Measurements from ENCODE around the gene SLC6A18.

Gene SLC6A18

GRCh38 chr5:1225081-1225480, at the start of gene SLC6A18:
SLC6A18 (plus strand) TSS chr5:1225381; CDS start chr5:1225478, 97 bp downstream.
- no peak for DNase-seq

DNA sequence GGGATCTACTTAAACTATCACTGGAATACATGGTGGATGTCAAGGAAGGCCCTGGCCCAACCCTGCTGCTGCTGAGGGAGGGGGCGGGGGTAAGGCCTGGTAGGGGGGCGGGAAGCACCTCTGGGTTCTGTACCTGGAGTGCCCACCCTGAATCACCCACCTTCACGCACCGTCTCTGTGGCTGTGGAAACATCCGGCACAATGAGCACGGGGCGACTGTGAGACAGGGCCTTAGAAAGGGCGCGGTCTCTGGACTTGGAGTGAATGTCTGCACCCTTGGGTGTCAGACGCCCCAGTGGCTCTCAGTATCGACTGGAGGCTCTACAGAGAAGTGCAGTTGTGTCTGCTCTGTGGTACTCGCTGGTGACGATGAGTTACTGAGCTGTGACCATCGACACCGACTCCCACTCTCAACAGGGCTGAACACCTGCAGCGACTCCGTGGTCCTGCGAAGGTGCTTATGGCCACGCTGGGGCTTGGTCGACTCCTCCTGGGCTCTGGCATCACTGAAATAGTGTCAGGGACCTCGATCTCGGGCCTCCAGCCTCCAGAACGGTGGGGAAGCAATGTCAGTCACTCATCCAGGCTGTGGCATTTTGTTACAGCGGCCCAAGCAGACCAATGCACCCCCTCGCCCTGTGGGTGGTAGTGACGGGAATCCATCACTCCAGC, 49.2 kb upstream of the SLC6A18 start:
- no peak for DNase-seq

DNA sequence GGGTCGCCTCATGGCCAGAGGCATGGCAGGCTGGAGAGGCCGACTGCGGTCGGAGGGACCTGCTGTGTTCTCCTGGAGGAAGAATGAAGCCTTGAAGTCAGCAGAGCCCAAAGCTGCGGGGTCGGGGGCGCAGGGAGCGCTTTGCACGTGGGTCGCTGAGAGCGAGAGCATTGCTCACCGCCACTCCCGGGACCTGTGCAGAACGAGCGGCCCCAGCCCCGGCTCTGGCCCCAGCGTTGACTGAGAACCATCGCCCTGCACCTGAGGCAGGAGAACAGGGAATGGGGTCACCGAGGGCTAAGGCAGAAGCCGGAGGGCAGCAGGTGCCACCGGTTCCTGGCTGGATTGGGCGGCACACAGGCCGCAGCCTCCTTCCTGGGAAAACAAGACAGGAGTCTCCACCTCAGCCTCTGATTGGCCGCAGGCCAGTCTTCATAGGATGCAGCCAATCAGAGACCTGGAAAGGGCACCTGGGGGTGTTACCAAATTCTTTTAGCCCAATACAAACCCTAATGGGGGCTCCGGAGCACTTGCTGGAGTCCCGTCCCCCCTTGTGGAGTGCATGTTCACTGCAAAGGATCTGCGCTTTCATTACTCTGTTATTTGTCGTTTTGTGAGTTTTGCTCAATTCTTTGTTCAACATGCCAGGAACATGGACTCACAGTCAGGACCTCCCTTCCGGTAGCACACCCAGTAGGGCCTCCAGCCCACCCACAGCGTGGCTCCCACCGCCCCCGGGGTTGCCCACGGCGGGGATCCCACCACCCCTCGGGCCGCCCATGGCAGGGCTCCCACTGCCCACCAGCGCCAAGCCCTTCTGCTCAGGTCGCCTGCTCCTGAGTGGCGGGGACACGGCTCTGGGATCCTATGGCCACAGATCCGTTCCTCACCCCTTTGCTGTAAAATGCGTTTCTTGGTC, 48.4 kb upstream of the SLC6A18 start:
- DNase-seq = no peak

DNA sequence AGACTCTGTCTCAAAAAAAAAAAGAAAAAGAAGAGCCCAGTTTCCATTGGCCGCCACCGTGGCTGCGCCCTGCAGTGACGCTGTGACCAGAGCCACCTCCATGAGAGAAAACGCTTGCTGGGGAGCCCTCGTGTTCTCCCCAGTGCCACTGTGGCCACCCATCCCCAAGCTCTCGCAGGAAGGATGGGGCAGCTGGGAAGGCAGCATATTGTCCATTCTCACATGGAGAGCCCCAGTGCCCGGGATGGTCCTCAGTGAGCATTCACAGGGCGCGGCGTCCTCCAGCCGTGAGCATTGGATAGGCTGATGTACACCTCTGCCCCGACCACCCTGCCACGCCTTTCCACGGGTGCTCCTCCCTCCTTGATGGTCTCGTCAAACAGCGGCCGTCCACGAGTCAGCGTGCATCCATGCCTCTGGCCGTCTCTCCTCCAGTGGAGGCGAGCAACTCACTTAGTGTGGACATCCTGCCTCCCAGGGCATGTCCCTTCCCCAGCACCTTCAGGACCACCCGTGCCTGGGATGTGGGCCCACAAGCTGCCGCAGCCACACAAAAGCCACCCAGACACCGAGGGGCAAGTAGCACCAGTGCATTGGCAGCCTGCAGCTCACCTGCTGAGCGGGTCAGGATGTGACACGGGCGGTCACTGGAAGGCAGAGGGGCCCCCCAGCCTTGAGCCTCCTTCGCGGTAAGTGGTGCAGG, 47.2 kb upstream of the SLC6A18 start:
- no peak for DNase-seq

GRCh38 chr5:1178529-1179382, 46.4 kb upstream of the SLC6A18 start:
- no peak for DNase-seq

- DNase-seq = no peak
Observed at GRCh38 chr5:1179383-1179715, 45.8 kb upstream of the SLC6A18 start.

- DNase-seq = no peak
Observed at GRCh38 chr5:1180096-1180495, 45.1 kb upstream of the SLC6A18 start.

DNA sequence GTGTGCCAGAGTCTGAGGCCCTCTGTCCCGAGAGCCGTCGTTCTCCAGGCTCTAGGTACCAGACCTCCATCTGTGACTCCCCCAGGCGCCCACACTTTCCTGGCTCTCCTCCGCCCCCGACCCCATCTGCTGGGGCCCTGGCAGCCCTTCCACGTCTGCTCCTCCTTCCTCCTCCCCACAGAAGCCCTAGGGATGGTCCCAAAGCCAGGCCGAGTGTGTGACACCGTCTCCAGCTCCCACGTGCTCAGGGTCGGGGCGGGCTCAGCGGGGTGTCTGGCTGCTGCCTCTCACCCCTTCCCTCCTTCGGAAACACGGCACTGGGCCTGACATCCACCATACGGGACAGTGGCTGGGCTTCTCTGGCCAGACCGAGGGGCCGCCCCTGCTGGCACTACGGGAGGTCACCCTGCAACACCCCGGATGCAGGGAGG, 44.3 kb upstream of the SLC6A18 start:
- DNase-seq = no peak

GRCh38 chr5:1181451-1182359, 43.5 kb upstream of the SLC6A18 start:
- no peak for DNase-seq

- DNase-seq = no peak
Observed at GRCh38 chr5:1182360-1182632, 42.9 kb upstream of the SLC6A18 start.

DNA sequence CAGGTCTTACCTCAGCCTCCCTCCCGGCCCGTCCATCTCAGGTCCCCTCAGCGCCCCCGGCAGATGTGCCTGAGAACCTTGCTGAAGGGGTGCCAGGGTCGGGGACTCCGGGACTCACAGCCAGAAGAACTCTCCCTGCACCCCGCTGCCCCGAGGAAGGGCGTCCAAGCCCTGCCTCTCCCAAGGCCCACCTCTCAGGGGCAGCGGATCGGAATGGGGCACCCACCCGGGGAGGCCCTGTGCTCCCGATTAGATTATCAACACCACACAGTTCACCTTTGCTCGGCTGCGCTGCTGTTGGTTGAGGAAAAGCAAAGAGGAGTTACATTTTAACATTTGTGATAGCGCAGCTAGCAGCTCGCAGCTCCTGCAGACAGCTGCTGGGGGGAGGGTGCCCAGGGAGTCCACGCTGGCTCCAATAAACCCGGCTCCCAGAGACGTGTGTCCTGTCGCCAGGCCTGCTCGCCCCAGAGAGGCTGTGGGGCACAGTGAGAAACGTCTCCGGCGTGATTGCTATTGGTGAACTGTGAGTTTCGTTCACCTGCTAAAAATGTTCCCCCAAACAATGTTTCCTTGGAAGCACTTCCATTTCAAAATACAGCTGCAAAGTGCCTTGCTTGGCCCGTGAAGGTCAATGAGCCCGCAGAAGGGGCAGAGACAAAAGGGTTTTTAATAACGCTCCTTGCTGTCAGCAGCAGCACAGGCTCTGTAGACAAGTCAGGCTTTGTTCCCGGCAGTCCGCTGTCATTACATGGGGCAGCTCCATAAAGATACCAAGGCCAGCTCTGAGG, 42.4 kb upstream of the SLC6A18 start:
- DNase-seq = no peak

GRCh38 chr5:1183424-1184162, 41.6 kb upstream of the SLC6A18 start:
- no peak for DNase-seq

- no peak for DNase-seq
Observed at GRCh38 chr5:1184163-1184470, 41.1 kb upstream of the SLC6A18 start.

- DNase-seq = no peak
Observed at GRCh38 chr5:1184481-1184880, 40.7 kb upstream of the SLC6A18 start.

DNA sequence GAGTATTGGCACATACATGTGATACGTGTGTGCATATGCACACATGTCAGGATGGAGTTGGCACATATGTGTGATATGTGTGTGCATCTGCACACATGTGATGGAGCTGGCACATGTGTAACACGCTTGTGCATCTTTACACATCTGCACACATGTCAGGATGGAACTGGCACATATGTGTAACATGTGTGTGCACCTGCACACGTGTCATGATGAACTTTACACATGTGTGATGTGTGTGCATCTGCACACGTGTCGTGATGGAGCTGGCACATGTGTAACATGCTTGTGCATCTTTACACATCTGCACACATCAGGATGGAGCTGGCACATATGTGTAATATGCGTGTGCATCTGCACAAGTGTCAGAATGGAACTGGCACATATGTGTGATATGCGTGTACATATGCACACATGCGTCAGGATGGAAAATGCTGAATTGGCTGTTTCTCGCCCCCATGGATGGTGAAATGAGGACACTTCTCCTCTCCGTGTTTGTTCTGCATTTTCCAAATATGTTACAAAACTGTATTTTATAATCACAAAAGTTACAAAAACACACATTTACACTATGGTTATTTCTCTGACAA, 40.0 kb upstream of the SLC6A18 start:
- no peak for DNase-seq

- DNase-seq = no peak
Observed at GRCh38 chr5:1185629-1186350, 39.4 kb upstream of the SLC6A18 start.

GRCh38 chr5:1186351-1187233, 38.6 kb upstream of the SLC6A18 start:
- no peak for DNase-seq

DNA sequence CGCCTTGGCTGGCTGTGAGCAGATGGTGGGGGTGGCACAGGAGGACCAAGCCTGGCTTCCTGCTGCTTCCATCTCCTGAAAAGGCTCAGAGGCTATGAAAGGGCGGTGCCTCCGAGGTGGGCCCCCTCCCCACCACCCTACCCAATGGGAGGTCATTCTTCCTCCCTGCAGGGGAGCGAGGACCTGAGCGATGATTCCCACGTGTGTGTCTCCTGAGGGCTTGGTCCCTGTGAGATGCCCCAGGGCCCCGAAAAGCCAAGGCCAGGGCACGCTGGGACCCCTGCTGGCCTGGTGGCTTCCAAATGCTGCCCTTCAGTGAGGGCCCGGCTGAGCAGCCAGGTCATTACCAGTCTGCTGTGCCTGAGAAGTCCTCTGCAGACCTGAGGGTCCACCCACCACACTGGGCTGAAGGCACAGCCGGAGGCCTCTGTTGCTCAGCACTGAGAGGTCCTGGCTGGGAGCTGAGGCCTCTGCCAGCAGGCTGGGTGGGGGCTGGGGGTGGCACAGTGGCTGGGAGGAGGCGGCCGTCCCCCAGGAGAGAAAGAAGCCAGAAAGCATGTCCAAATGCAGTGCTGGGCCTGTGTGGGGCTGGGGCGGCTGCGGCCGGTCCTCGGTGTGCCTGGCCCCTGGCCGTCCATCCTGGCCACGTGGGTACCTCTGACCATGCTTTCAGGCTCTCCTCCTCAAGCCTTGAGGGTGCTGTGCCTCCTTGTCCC, 37.8 kb upstream of the SLC6A18 start:
- no peak for DNase-seq

Data from activated CD8-positive, alpha-beta memory T cell treated with anti-CD3 and anti-CD28 coated beads, Interleukin-2, amount 50 U/mL, for 48 hours (primary cell).